Sigmoid colon (tissue), 4 donors: ENCODE results near the gene PCBP3.

ENCODE experiments used
- CTCF ChIP-seq, 4 experiments: fragments of 450-650 bp in 3 of 4; fragments of 200-600 bp in 1 of 4; IDR thresholded peaks; one replicate each; pipeline ENCODE4 v1.5.1; 2016 to 2019; ENCODE audit warnings: antibody characterized with exemption in 4 of 4, mild to moderate bottlenecking in 3 of 4, moderate library complexity in 2 of 4
- POLR2A ChIP-seq, 2 donors: fragments of 450-650 bp; IDR thresholded peaks; one replicate each; pipeline ENCODE4 v1.6.1; 2016; ENCODE audit warnings: antibody characterized with exemption in 2 of 2, mild to moderate bottlenecking in 2 of 2, moderate library complexity in 2 of 2
- POLR2AphosphoS5 ChIP-seq, 4 donors: sonication (generic); formaldehyde crosslinking; IDR thresholded peaks; one replicate each; pipeline ENCODE4 v1.6.1; 2017; ENCODE audit warnings: antibody characterized with exemption in 4 of 4

GRCh38 chr21:45876381-45877170 lies 233.1 kb downstream of the PCBP3 start:
- TF ChIP-seq CTCF (IDR thresholded peaks at IDR 0.05), result no peak
- no peak for TF ChIP-seq POLR2AphosphoS5 (IDR thresholded peaks at IDR 0.05)
- TF ChIP-seq POLR2A (IDR thresholded peaks at IDR 0.05), result no peak
